Memory B cell (primary cell): ENCODE results near the gene PLEKHH3.
"Not testable (repeated sequence)": the region's sequence is repeated elsewhere in the genome, so short reads cannot be mapped to it uniquely, and the experiment has no call there.

Experiments used
- ATAC-seq: fragments of 150-1000 bp; cut with Tn5 transposase; 2 replicates; pipeline ENCODE4 v1.10.0; 2021; ENCODE audit warnings: low read depth, mild to moderate bottlenecking, moderate library complexity
- DNase-seq, 2 donors: peaks; one replicate each; pipeline ENCODE4 v3.0.0; 2022; ENCODE audit warnings: low spot score in 2 of 2
- H3K27ac Mint-ChIP-seq: one replicate; pipeline ENCODE4 v1.8.0; 2022; ENCODE audit warnings: mild to moderate bottlenecking, moderate library complexity, mixed read lengths
- H3K27me3 Mint-ChIP-seq: one replicate; pipeline ENCODE4 v1.8.0; 2022; ENCODE audit warnings: mixed read lengths
- H3K36me3 Mint-ChIP-seq: one replicate; pipeline ENCODE4 v1.8.0; 2022; ENCODE audit warnings: mild to moderate bottlenecking, mixed read lengths
- H3K4me1 Mint-ChIP-seq: one replicate; pipeline ENCODE4 v1.8.0; 2022; ENCODE audit warnings: mixed read lengths
- H3K4me3 Mint-ChIP-seq: one replicate; pipeline ENCODE4 v1.8.0; 2022; ENCODE audit warnings: mild to moderate bottlenecking, moderate library complexity, mixed read lengths
- H3K9me3 Mint-ChIP-seq: one replicate; pipeline ENCODE4 v1.8.0; 2022; ENCODE audit warnings: mixed read lengths

PLEKHH3 gene

DNA sequence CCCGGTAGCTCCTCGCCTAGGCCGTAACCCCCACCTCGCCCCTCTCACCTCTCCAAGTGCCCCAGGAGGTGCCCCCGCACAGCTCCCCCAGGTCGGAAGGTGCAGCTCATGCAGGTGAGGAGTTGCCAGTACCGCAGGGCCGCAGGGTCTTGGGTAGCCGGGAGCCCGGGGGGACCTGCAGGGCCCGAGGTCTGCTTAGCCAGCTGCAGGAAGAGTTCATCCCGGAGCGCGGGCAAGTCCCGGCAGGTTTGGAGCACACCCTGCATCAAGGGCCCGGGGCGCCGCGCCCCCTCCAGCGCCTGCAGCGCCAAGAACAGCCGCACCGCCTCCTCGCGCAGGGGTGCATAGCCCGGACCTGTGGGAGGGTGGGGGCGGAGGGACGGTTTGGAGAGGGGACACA is 4.8 kb downstream of the PLEKHH3 start:
- DNase-seq (no peak), ATAC-seq (no peak)
- H3K4me3 Mint-ChIP-seq = no peak overlapping the region
- no peak overlapping the region for H3K27ac Mint-ChIP-seq
- H3K36me3 Mint-ChIP-seq = no peaks in the 10 kb centered on the region
- peaks cover 23% of the 10 kb centered on the region for H3K4me1 Mint-ChIP-seq
- no peaks in the 10 kb centered on the region for H3K9me3 Mint-ChIP-seq
- H3K27me3 Mint-ChIP-seq = peaks cover 13% of the 10 kb centered on the region

DNA sequence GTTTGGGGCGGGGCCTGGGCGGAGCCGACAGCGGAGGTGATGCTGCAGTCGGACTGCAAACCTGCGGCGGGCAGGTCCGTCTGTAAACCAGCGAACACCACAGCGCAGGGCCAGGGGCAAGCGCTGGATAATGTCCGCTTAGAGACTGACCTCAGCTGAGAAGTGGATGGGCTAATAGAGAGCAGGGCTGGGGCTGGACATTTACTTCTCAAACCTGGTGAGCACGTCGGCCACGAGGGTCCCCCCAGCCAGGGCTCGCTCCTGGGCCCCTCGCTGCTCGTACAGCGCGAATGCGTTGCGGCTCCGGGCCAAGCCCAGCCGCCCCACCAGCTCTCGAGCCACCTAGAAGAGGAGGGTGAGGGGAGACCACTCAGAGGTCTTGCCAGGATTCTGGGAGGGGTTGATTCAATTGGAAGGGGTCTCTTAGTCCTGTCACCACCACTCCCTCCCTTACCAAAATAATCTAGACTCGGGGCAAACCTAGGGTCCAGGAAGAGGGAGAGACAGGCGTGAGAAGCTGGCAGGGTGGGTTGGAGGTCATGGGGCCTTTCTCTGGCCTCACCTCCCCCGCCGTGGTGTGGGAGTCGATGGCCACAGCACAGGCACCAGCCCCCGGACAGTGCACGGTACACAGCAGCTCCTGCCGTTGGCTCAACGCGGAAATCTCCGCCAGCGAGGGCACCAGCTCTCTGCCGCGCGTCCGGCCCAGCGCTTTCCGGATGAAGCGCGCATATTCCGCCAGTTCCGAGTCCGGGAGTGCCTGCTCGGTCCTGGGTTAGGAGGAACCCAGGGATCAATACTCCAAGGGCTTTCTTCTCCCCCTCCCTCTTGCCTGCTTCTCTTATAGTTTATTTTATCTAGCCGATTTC is 5.8 kb downstream of the PLEKHH3 start:
- Mint-ChIP-seq H3K27ac (no peak overlapping the region), H3K4me1 (peaks cover 17% of the 10 kb centered on the region), H3K27me3 (peaks cover 7% of the 10 kb centered on the region), H3K9me3 (no peaks in the 10 kb centered on the region), H3K4me3 (peak overlapping the region; percentile 80), H3K36me3 (no peaks in the 10 kb centered on the region)
- peak in 1 of 2 donors; percentile 22 for DNase-seq
- no peak for ATAC-seq

DNA sequence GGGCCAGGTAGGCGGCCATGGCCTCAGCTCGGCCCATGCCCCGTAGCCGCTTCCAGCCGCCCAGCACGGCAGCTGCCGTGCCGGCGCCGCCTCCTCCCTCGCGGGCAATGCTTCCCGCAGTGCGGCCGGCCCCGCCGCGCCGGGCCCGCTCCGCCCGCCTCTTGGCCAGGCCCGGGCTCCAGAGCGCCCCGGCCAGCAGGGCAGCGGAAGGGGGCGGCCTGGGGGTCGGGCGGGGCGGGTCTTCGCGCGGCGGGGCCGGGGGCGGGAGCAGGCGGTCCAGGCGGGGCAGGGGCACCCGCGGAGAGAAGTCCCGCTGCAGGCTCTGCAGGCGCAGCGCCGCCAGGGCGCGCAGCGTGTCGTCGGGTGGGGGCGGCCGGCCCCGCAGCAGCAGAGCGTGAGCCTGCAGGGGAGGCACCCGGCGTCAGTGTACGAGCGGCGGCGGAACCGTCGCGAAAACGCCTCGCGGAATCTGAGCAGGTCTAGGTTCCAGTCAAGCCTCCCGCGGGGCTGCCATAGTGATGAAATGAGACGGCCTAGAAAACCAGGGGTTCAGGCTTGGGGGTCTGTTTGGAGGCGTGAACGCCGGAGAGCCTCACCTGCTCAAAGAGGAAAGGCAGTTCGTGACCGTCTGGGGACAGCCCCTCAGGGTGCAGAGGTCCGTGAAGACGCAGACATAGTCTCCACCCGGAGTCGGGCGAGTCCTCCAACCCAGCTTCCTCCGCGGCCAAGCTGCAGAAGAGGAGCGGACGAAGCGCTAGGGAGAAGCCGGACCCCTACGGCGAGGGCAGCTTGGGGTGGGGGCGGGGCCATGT is 6.6 kb downstream of the PLEKHH3 start:
- peaks cover 7% of the 10 kb centered on the region for H3K27me3 Mint-ChIP-seq
- H3K4me3 Mint-ChIP-seq = peak overlapping the region; percentile 80
- peaks cover 17% of the 10 kb centered on the region for H3K4me1 Mint-ChIP-seq
- no peaks in the 10 kb centered on the region for H3K9me3 Mint-ChIP-seq
- peak; percentile 83 for ATAC-seq
- peaks cover 5% of the 10 kb centered on the region for H3K36me3 Mint-ChIP-seq
- no peak overlapping the region for H3K27ac Mint-ChIP-seq
- peak; percentile 62 to 69 for DNase-seq

DNA sequence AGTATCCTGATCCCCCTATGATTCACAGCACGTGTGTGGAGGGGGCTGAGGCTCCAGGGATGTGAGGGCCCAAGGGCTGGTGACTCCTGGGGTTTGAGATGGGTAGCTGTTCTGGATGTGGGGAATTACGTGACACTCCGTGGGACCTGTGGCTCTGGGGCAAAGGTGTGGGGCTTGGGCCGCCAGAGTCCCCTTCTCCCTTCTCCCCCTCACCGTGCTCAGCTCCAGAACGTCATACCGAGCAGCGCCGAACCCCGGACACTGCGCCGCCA is 7.2 kb downstream of the PLEKHH3 start:
- peaks cover 16% of the 10 kb centered on the region for H3K4me1 Mint-ChIP-seq
- H3K27ac Mint-ChIP-seq = no peak overlapping the region
- DNase-seq (no peak), ATAC-seq (no peak)
- H3K36me3 Mint-ChIP-seq = peaks cover 5% of the 10 kb centered on the region
- H3K9me3 Mint-ChIP-seq = no peaks in the 10 kb centered on the region
- H3K4me3 Mint-ChIP-seq = peak overlapping the region; percentile 28
- H3K27me3 Mint-ChIP-seq = peaks cover 7% of the 10 kb centered on the region

DNA sequence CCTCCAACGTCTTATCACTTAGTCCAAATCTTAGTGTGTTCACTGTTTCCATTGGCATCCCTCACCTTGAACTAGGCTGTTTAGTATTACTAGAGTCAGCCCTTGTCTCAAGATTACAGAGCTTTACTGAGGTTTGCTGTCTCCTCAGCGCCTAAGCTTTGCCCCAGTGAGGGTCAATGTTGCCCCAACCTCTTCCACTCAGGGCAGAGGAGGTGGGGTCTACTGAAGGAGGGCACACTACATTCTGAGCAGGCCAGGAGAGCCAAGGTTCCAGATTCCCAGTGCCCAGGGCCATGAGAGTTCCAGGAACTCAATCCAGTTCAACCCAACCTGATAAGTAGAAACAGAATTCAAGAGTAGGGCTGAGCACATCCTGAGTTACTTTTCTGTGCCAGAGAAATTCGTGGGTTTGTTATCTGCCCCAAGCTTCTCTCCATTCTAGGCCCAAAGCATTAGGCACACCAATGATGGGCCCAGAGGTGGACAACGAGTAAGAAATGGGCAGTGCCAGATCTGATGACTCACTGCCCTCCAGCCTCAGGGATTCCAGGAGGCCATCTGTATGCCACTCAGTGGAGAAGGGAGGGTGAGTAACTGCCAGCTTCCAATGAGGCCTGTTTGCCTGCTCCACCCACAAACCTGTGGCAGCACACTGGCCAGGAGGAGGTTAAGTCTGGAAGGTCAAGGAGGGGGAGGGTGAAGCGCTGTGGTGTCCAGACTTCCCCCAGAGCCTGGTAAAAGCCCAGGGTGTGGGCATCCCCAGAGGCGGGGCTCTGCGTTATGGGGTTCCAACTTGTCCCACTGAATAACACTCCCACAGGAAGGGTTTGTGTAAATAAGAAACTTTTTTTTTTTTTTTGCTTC is 9.5 kb downstream of the PLEKHH3 start:
- H3K27ac Mint-ChIP-seq = peak overlapping the region; percentile 13
- H3K36me3 Mint-ChIP-seq = peaks cover 5% of the 10 kb centered on the region
- no peak for DNase-seq
- peaks cover 10% of the 10 kb centered on the region for H3K4me1 Mint-ChIP-seq
- no peak overlapping the region for H3K4me3 Mint-ChIP-seq
- ATAC-seq = no peak
- H3K9me3 Mint-ChIP-seq = no peaks in the 10 kb centered on the region
- peaks cover 3% of the 10 kb centered on the region for H3K27me3 Mint-ChIP-seq

DNA sequence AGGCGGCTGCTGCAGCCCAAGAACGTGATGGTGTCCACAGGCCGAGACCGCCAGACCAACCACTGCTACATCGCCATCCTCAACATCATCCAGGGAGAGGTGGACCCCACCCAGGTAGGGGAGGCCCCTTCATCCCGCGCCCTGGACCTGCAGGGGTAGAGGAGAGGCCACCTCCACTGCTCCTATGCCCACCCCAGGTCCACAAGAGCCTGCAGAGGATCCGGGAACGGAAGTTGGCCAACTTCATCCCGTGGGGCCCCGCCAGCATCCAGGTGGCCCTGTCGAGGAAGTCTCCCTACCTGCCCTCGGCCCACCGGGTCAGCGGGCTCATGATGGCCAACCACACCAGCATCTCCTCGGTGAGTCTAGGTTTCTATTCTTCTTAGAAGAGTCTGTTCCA is 10.7 kb downstream of the PLEKHH3 start:
- ATAC-seq, H3K36me3 Mint-ChIP-seq, H3K4me3 Mint-ChIP-seq, H3K4me1 Mint-ChIP-seq, H3K27ac Mint-ChIP-seq, H3K27me3 Mint-ChIP-seq, DNase-seq, H3K9me3 Mint-ChIP-seq: not testable (repeated sequence)

DNA sequence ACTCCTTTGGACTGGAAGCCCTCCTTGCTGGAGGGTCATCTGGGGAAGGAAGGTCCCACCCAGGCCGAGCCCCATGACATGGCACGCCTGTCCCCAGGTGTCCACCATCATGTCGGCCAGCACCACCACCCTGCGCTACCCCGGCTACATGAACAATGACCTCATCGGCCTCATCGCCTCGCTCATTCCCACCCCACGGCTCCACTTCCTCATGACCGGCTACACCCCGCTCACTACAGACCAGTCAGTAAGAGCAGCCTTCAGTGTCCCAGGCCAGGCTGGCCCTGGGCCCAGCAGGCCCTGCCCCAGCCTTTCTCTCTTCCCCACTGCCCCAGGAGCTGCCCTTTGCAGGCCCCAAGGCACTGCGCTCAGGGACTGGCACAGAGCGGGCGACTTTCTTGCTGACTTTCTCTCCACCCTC is 11.2 kb downstream of the PLEKHH3 start:
- H3K4me3 Mint-ChIP-seq = no peak overlapping the region
- ATAC-seq = no peak
- H3K4me1 Mint-ChIP-seq = peaks cover 8% of the 10 kb centered on the region
- peaks cover 5% of the 10 kb centered on the region for H3K36me3 Mint-ChIP-seq
- no peak for DNase-seq
- H3K27me3 Mint-ChIP-seq = no peaks in the 10 kb centered on the region
- no peak overlapping the region for H3K27ac Mint-ChIP-seq
- no peaks in the 10 kb centered on the region for H3K9me3 Mint-ChIP-seq

DNA sequence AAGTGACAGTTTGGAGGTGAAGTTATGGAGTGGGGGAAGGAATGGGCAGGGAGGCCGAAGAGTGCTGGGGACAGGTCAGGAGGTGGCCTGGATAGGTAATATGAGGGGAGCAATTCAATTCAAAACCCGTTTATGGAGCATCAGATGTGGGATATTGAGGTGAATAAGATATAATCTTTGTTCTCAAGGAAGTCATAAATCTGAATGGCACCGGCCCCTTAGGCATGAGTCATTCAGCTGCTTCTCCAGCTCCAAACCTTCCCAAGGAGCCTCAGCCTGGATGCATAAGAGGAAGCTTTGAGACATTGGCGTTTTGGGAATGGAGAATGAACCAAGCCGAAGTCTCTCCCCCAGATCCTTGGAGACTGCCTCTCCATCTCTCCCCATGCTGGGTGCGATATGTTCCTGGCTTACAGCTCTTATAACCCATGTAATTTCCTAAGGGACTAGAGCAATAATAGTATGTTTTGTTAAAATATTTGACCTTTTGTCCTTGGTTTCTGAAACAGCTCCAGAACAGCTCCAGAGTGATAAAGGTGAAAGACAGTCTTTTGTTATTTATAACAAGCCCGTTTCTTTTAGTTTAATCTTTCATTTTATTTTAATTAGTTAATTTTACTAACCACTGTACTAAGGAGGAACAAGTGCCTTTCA is 16.0 kb downstream of the PLEKHH3 start:
- Mint-ChIP-seq H3K9me3 (peaks cover 2% of the 10 kb centered on the region), H3K27me3 (peaks cover 3% of the 10 kb centered on the region), H3K4me3 (no peak overlapping the region), H3K27ac (no peak overlapping the region), H3K4me1 (peaks cover 19% of the 10 kb centered on the region), H3K36me3 (peaks cover 4% of the 10 kb centered on the region)
- ATAC-seq = no peak
- DNase-seq = no peak

DNA sequence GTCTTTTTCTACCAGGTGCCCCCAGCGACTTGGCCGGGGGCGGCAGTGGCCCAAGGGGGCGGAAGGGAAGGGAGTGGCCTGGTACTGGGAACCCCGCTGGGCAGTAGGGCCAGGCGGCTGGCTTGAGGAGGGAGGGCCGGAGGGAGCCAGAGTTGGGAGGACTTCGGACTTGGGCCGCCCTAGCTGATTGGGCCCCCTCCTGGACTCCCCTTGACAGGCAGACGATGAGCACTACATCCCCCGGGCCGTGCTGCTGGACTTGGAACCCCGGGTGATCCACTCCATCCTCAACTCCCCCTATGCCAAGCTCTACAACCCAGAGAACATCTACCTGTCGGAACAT is 16.9 kb downstream of the PLEKHH3 start:
- H3K36me3 Mint-ChIP-seq, H3K9me3 Mint-ChIP-seq, DNase-seq, ATAC-seq, H3K27me3 Mint-ChIP-seq, H3K27ac Mint-ChIP-seq: not testable (repeated sequence)
- Mint-ChIP-seq H3K4me1 (peaks cover 24% of the 10 kb centered on the region), H3K4me3 (peak overlapping the region; percentile 90)

DNA sequence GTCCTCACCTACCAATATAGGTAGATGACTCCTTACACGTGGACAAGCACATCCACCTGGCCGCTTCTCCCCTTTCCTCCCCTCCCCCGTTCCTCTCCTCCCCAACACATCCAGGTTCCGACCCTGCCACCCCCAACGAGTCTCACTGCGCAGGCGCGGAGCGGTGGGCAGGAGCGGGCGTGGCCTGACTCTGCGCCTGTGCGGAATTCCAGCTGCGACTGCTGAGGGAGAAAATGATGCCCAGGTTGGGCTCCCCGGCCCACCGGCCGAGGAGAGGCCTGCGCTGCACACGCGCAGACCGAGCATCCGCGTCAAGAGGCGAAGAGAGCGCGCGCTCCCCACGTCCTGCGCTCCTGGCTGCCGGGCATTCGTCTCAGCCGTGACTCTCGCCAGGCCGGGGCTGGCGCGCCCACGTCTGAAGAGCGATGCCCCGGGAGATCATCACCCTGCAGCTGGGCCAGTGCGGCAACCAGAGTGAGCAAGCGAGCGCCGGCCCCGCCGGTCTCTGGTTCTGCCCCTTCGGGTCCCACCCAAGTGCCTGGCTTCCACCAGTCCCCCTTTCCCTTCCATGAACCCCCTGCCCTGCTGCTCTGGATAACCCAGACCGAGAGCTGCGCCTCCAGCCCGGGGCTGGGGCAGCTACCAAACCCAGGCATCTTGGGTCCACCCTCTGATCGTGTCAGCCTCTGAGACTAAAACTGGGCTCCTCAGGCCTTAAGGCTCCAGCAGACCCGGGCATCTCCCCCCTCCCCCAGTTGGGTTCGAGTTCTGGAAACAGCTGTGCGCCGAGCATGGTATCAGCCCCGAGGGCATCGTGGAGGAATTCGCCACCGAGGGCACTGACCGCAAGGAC is 17.5 kb downstream of the PLEKHH3 start, which contains the start of gene TUBG2:
Gene TUBG2, plus strand, starts transcription at position 206 of the 853 bp plus-strand sequence. Its CDS starts 220 bp downstream, at position 426.
- Mint-ChIP-seq H3K36me3 (no peaks in the 10 kb centered on the region), H3K27me3 (peaks cover 6% of the 10 kb centered on the region), H3K27ac (no peak within 1 kb of the TSS), H3K4me3 (peak within 1 kb of the TSS; percentile 90), H3K9me3 (peaks cover 2% of the 10 kb centered on the region), H3K4me1 (peaks cover 24% of the 10 kb centered on the region)
- DNase-seq (peak; percentile 51 to 57), ATAC-seq (peak; percentile 74)

DNA sequence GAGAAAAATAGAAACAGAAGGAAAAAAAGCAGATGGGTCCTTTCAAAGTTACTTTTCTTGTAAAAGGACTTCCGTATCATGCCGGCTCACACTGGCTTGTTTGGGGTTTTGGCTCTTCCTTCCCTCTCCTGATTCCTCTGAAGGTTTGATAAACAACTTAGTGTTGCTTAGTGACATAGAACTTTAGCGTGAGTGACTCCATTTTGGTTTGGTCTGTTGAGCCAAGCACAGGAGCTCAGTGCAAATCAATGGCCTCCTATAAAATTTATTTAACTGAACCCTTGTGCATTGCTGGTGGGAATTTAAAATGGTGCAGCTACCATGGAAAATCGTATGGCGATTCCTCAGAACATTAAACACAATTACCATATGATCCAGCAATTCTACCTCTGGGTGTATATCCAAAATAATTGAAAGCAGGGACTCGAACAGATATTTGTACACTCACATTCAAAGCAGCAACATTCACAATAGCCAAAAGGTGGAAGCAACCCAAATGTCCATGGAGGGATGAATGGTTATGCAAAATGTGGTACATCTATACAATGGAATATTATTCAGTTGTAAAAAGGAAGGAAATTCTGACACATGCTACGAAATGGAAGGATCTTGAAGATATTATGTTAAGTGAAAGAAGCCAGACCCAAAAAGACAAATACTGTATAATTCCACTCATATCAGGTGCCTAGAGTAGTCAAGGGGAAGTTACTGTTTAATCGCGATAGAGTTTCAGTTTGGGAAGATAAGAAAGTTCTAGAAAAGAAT is 18.8 kb downstream of the PLEKHH3 start:
- Mint-ChIP-seq H3K4me1 (peaks cover 27% of the 10 kb centered on the region), H3K9me3 (peaks cover 2% of the 10 kb centered on the region), H3K27me3 (peaks cover 8% of the 10 kb centered on the region), H3K27ac (no peak overlapping the region), H3K36me3 (no peaks in the 10 kb centered on the region), H3K4me3 (peak overlapping the region; percentile 70)
- ATAC-seq (no peak), DNase-seq (no peak)

DNA sequence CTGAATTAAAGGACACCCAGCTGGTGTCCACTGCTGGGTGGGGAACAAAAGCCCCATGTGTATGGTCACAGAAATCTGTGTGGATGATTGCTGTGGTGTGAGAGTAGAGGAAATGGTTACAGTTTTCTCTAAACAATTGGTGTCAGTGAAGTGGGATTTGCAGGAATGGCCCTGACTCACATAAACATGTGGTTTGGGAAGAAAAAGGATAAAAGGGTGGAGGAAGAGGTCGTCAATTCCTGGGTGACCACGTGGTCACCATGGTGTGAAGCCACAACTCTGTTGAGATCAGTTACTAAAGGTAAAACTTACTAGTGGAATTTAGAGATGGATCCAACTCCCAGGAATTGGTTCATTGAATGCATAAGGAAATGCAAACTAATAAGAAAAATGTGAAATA is 21.3 kb downstream of the PLEKHH3 start:
- H3K4me3 Mint-ChIP-seq = no peak overlapping the region

More for the DNA sequence above, 21.3 kb downstream of the PLEKHH3 start:
- Mint-ChIP-seq H3K9me3 (peaks cover 2% of the 10 kb centered on the region), H3K4me1 (peaks cover 27% of the 10 kb centered on the region), H3K27ac (no peak overlapping the region), H3K36me3 (peaks cover 1% of the 10 kb centered on the region), H3K27me3 (peaks cover 10% of the 10 kb centered on the region)
- DNase-seq (no peak), ATAC-seq (no peak)
